Measurements from ENCODE around the gene KRTAP12-2.

GRCh38 chr21:44671911-44672310 is 5.2 kb upstream of the KRTAP12-2 start:
- TF ChIP-seq, protein P1, sequence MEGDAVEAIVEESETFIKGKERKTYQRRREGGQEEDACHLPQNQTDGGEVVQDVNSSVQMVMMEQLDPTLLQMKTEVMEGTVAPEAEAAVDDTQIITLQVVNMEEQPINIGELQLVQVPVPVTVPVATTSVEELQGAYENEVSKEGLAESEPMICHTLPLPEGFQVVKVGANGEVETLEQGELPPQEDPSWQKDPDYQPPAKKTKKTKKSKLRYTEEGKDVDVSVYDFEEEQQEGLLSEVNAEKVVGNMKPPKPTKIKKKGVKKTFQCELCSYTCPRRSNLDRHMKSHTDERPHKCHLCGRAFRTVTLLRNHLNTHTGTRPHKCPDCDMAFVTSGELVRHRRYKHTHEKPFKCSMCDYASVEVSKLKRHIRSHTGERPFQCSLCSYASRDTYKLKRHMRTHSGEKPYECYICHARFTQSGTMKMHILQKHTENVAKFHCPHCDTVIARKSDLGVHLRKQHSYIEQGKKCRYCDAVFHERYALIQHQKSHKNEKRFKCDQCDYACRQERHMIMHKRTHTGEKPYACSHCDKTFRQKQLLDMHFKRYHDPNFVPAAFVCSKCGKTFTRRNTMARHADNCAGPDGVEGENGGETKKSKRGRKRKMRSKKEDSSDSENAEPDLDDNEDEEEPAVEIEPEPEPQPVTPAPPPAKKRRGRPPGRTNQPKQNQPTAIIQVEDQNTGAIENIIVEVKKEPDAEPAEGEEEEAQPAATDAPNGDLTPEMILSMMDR (IDR thresholded peaks at IDR 0.05), result no peak
- TF ChIP-seq POLR2A (IDR thresholded peaks at IDR 0.05), result no peak
